ENCODE data around the gene PTPRB.

PTPRB gene

DNA sequence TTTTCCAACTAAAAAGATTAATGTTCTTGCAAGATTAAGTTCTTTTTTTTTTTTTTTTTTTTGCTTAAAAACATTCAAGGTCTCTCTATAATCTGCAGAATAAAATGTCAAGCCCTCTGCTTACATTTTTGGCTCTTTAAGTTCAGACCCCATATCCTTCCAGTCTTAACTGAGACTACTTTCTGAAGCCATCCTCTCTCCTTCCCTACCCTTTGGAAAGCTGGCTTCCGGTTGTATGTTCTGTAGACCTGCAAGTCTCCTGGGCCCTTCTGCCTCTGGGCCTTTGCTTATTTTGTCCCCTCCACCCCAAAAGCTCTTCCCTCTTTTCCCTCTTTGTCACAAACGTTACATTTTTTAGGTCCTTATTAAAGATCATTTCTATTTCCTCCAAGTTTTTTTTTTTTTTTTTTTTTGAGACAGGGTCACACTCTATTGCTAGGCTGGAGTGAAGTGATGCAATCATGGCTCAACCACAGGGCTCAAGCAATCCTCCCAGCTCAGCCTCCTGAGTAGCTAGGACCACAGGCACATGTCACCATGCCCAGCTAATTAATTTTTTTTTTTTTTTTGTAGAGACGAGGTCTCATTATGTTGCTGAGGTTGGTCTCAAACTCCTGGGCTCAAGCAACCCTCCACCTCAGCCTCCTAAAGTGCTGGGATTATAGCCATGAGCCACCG, 46.5 kb downstream of the PTPRB start:
- DNase-seq: no peak

DNA sequence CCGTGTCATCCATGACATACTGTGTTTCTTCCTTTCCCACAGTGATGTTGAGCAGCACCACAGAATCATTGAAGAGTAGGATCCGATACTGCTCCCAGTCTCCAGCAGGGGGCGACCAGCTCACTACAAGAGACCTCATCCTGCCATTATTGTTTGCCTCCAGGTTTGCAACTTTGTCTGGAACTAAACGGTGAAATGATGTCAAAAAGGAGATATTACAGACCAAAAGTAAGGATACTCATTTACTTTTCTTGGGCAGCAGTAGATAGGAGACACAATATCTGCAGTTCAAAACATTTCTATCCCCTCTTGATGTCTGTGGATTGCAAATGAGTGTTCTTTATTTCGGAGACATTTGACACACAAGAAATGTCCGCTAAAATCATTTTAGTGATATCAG, 47.2 kb downstream of the PTPRB start:
- DNase-seq: peak; percentile 51

DNA sequence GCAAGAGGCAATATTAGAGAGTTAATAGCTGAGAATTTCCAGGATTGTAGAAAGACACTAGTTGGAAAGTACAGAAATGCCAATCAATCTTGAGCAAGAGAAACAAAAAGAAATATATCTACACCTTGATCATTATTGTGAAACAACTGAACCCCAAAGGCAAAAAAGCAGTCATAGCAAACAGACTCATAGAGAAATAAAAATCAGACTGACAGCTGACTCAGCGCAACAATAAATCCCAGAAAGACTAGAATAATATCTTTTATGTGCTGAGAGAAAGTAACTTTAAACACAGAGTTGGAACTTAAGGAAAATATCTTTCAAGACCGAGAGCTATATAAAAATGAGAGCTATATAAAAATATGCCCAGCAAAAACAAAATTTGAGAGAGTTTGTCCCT, 52.9 kb downstream of the PTPRB start:
- no peak for DNase-seq

GRCh38 chr12:70583251-70583650, 54.0 kb downstream of the PTPRB start:
- DNase-seq: no peak

DNA sequence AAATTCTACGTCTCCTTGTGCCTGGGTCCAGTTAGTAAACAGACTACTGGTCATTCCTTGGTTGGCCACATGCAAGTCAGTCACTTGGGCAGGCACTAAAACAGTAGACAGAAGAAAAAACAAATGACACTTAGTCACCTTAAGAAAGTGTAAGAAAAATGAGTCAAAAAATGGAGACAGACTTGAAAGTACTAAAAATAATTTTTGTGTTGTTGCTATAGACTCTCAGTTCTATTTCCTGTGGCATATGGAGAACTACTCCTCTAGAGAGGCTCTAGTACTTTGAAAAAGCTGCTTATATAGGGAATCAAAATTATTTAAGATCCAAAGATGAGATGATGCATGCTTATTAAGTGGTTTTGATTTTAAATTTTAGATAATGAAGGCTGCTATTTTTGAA, 56.0 kb downstream of the PTPRB start:
- DNase-seq: no peak

GRCh38 chr12:70577283-70577634, 60.0 kb downstream of the PTPRB start:
- no peak for DNase-seq

- no peak for DNase-seq
Observed at GRCh38 chr12:70576341-70577282, 60.6 kb downstream of the PTPRB start.

- DNase-seq: no peak
Observed at GRCh38 chr12:70571705-70572268, 65.4 kb downstream of the PTPRB start.

DNA sequence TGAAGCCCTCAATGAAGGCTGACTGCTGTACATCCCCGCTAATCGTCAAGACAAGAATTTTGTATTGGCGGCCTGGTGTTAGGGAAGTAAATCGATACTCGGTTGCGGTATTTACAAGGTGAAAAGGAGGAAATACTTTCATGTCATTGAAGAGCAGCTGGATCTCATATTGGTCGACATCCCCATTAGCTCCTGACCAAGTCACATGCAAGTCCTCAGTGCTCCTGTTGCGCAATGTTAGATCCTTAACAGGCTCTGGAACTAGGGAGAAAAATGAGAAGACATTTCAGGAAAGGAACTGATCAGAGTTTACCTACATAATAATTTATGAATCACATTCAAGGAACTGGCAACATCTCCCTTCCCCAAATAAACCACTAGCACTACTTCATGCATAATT, 66.2 kb downstream of the PTPRB start:
- DNase-seq: no peak

GRCh38 chr12:70561550-70561949, 75.7 kb downstream of the PTPRB start:
- no peak for DNase-seq

DNA sequence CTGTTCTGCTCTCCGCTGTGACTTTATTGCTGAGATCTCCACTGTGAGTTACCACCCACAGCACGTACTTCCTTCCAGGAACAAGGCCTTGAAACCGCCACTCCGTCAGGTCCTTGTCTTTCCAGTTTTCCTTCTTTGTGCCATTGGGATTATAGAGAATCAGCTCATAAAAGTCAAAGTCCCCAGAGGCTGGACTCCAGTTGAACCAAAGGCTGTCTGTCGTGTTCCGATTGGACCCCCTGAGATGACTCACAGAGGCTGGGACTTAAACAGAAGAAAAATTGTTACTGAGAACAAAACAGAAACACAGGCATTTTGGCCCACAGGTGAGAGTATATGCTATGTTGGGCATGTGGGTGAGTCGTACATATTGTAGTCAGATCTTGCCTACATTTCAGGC, 76.6 kb downstream of the PTPRB start:
- DNase-seq: no peak

- no peak for DNase-seq
Observed at GRCh38 chr12:70559390-70559789, 77.8 kb downstream of the PTPRB start.

GRCh38 chr12:70557583-70558191, 79.5 kb downstream of the PTPRB start:
- no peak for DNase-seq

DNA sequence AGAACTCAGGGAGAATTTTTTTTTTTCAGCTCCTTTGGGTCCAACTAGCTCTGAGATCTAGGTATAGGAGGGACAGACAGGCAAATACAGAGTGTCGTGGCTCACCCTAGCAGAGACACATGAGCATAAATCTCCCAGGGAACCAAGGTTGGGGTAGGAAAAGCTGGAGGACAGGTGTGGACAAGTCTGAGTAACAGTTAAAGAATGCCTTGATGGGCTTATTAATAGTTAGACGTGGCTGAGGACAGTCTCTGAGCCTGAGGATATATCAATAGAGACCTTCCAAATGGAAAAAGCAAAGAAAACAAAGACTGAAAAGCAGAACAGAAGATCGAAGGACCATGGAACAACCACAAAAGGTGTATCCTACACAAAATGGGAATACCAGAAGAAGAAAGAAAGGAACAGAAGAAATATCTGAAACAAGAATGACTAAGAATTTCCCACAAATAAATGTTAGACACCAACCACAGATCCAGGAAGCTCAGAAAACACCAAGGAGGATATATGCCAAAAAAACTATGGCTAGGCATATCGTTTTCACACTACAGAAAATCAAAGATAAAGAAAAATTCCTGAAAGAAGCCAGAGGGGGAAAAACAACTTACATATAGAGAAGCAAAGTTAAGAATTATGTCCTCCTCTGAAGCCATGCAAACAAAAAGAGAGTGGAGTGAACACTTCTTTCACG, 80.9 kb downstream of the PTPRB start:
- no peak for DNase-seq

- DNase-seq: no peak
Observed at GRCh38 chr12:70555081-70555480, 82.1 kb downstream of the PTPRB start.

- DNase-seq: no peak
Observed at GRCh38 chr12:70553391-70553859, 83.8 kb downstream of the PTPRB start.

DNA sequence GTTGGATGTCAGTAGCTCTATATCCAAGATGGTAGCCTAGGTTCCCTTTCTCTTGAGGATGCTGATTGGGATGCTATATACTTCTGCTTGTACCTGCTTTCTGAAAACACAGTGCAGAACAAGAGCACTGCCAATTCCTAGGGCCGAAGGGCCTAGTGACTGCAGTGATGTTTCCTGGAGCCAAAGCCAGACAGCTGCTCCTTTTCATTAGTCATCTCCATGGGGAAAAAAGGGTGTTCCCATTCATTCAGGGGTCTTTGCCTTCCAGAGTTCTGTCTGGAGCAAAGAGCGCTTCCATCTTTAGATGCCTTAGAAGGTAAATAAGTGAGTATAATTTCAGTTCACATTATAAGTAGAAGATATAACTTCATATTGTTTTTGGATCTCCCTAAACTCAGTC, 85.5 kb downstream of the PTPRB start:
- DNase-seq: no peak

- DNase-seq: no peak
Observed at GRCh38 chr12:70550180-70550577, 87.0 kb downstream of the PTPRB start.

DNA sequence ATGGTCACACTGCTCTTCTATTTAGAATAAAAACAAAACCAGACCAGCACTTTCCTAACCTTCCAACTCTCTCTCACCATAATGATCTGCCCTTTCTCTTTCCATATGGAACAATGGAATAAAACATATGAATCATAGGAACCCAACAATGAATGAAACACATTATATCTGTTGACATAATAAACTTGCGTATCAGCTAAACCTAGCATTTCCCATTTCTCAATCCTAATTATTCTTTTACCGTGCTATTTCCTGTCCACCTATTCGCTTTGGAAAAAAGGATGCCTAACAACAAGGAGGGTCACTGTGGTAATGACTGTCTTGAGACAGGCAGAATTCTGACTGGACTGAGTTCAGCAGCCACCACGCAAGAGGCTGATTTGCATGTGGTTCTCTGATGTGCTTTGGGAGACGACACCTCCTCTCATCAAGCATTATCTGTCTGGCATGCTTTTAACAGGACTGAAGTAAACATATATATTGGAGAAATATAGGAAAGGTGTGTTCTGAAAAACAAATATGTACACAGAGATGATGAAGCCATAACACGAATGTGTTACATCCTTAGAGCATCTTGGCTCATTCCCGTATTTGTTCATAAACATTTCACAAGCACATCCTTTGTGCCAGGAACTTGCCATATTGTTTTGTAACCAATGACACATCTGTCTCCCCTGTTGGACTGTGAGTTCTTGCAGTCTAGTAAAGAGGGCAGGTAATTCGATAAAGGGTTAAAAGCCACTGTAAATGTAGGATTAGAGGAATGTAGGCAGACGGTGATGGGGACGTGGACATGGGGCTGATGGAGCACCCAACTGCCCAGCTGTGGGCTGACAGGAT, 87.7 kb downstream of the PTPRB start:
- DNase-seq: no peak

DNA sequence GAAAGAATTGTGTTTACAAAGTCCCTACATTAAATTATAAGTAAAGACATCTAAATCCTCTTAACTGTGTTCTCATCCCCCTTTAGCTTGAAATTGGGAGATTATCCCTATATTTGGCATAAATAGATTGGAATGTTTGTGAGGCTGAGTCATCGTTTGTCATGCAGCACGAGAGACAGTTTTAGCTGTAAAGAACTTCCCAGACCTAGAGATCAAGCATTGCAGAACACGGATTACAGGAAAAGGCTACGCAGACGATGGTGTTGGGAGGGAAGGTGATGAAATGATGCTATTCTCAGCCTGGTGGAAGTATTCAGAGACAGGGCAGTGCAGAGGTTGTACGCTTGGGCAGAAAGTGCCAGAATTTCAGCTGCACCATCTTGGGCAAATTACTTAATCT, 93.8 kb downstream of the PTPRB start:
- no peak for DNase-seq

DNA sequence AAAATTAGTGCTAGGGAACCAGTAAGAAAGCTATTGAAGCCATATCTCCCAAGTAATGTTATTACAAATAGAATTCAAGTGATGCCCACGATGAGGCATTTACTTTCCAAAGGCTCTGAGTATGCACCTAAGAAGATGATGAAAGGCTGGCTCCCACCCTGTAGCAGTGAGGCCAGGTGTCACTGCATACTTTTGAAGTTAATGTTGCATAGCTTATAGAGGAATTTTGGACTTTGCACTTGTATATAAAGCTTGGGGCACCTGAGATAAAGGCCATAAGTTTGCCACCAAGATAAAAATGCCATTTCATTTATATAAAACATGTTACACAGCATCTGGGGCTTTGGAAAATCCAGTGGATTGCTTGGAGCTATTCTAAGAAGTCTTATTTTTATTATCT, 96.2 kb downstream of the PTPRB start:
- DNase-seq: no peak

GRCh38 chr12:70536650-70537049, 100.6 kb downstream of the PTPRB start:
- DNase-seq: no peak
